ENCODE measurements around the gene PPME1.

Gene PPME1

GRCh38 chr11:74233683-74234082 is 62.6 kb downstream of the PPME1 start:
- DNase-seq, result no peak

DNA sequence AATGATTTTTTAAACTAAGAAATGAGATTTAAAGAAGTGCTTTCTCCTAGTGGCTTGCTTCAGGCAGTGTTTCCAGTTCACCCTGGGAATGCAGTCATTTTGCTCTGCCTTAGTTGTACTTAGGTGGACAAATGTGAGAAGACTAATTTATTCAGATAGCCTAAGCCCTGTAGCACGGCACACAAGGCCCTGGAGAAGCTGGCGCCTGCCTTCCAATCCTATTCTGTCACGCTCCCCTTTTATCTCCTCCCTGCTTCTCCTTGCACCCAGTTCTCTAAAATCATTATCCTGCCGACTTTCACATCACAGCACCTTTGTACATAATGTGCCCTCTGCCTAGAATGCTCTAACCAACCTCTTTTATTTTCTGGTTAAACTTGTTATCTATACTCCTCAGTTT is 64.0 kb downstream of the PPME1 start:
- no peak for DNase-seq

DNA sequence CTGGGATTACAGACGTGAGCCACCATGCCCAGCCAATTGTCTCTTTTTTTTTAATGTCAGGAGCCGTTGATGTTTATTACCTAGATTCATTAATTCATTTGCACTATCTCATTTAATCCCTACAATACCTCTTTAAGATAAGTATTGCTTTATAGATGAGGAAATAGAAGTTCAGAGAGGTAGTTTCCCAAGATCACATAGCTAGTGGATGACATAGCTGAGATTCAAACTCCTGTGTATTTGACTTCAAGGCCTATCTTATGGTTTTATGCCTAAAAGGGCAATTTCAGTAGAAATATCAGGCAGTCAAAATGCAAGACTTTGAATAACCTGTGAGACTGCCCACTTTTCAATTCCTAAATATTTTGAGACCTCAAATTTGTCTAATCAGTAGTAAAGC is 66.5 kb downstream of the PPME1 start:
- peak in 1 of 6 experiments; percentile 11 for DNase-seq

DNA sequence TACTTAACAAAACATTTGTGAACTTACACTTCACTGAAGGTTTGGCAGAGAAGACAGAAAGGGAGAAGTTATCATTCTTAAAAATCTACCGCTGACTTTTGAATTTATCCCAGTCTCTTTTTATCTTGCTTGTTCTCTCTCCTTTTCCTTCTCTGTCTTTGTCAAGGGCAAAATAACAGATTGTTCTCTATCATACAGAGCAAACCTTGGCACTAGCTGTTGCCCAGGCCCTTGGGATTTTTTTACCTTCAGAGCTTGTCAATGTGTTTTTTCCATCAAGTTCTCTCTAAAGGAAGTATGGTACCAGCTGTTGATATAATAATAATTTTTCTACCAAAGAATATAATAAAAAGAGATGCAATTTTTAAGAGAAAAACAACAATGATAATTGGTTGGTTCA is 67.2 kb downstream of the PPME1 start:
- no peak for DNase-seq

GRCh38 chr11:74248469-74248868 is 77.4 kb downstream of the PPME1 start:
- no peak for DNase-seq

DNA sequence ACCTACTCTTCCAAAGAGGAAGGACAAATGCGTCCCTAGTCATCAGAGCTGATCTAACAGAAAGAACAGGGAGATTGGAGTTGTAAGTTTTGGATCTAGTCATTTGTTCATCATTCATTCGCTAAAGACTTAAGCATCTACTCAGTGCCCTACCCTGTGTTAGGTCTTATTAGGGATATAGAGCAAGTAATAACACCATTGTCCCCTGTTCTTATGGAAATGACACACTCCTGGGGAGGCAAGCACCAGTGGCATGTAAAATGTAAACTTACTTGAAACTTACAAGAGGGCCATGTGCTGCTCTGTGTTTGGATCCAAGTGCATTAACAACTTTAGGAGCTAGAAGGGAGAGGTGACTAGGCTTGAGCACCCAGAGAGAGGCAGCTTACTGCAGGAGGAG is 78.4 kb downstream of the PPME1 start:
- no peak for DNase-seq

- no peak for DNase-seq
These were observed 82.3 kb downstream of the PPME1 start for GRCh38 chr11:74253361-74253760.

DNA sequence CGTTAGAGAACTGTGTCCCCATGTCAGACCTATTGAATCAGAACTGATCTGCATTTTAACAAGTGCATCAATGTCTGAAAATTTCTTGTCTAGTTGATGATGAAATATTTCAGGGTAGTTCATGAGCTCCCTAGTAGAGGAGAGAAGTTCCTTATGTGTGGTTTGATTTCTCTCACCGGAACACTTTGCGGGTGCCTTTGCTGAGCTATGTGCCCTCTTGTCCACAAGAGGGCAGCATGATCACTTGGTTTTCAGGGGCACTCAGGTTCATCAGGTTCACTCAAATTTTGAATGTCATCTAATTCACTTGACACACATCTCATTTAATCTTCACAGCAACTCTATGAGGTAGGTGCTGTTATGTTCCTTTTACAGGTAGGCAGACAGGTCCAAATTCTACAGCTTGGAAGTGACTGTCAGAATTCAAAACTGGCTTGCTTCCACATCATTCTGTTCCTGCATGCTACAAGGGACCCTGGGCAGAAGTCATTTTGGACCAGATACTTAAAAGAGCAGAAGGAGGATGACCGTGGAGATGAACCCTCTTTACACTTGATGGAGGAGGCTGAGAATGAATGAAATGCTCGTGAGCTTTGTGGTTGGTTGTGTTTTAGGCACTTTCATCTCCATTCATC is 84.8 kb downstream of the PPME1 start:
- DNase-seq, result peak in 5 of 6 experiments; percentile 7 to 72 (median 37)

DNA sequence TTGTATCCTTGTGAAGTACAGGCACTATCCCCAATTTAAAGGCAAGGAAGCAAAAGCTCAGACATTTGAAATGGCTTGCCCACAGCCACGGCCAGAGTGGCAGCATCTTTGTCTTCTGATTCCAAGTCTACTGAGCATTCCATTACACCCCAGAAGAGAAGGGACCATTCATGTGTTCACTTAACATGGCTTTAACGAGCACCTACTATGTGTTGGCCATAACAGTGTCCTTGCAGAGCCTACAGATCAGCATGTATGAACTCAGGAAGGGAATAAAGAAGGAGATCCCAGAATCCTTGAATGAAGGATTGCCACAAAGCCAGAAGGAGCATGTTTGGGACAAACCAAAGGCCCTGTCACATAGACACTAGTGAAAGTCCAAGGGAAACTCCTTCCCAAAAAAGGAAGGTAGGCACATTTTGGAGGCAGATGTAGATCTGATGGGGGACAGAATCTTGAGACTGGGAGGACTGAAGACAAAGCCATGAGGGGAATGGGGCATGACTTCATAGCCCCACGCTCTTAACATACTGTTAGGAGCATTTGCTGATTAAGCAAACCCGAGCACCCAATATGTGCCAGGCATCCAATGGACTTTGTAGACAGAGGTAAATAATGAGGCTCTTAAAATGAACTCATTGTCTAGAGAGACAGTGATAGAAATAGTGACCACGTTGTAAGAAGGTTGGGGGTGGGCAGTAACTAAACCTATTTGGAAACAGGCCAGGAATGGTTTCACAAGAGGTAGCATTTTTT is 85.5 kb downstream of the PPME1 start:
- DNase-seq, result no peak

DNA sequence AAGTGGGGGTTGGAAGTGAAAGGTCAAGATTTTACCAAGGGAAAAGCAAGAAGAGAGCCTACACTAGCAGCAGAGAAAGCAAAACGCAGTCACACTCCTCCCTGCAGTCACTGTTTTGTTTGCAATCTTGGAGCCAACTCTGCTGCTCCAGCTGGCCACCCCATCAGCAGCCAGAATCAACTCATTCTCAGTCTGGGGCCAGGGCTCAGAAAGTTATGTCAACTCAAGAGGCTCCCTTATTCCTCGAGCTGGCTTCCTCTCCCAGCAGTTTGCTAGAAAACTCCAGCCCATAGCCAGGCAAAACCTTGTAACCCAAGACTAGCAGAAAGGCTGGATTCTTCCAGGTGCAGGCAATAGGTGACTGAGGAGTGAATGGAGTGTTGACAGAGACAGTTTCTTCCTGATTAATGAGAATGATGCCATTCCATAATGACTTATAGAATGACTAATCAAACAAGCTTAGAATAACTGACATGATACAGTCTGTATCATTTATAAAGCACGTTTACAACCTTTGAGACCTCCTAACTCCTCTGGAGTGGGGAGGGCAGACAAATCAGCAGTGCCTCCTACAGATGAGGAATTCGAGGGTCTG is 87.0 kb downstream of the PPME1 start:
- no peak for DNase-seq

DNA sequence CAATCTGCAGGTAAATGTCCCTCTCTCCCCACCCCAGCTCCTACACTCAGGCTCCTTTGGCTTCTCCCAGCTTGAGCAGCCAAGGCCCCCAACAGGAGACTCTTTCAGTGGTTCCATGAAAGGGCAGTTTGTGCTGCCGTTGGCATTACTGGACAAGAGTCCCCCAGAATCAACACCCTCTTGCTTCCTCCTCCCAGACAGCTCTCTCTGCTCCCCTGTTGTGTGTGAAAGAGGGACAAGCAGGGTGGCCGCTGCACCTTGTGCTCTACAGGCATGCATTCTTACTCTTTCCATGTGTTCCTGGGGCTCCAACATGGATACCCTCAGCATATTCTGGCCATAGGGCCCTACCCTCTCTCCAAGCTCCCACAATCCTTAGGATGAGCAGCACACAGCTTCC is 91.6 kb downstream of the PPME1 start:
- DNase-seq, result no peak

GRCh38 chr11:74265256-74265655 is 94.2 kb downstream of the PPME1 start:
- no peak for DNase-seq

DNA sequence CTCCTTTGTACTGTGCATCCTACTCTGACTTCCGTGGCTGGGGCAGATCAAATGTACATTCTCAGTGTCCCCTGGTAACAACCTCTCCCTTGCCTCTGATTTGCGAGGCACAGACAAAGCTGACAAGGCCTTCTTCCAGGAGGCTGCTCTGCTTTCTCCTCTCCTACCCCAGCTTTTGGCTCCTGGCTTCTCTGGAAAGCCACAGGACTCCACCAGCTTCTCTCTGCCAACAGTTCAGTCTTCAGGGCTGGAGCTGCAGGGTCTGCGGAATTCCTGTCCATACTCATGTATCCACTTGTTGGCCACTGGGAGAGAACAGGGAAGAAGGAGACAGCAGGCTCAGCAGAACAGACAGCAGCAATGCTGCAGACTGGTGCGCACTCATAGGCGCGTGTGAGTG is 95.9 kb downstream of the PPME1 start:
- no peak for DNase-seq

- DNase-seq, result no peak
These were observed 97.4 kb downstream of the PPME1 start for GRCh38 chr11:74268456-74268855.

DNA sequence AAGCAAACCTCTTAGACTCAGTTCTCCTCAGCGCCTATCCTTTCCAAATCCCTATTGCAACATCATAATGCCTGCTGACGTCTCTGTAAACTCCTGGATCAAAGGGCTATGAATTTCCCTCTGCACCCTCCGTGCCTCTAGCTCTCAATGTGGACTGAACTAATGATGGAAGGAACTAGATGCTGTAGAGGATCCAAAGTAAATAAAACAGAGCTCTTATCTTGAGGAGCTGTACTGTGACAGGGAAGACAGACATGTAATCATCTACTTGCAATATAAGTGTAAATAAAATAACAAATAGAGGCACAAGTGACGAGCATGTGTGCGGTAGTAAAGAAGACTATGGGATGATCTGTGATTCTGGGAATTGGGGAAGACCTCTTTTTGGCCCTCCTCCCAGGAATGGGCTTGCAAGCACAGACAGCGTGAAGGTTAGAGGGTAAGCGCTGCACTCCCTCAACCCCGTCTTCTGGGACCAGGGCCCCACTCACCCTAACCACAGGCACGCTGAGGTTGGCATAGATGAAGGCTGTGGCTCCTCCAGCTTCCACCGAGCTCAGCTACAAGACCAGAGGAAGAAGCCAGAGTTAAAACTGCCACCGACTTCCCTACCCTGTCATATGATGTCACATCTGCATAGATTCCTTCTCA is 98.2 kb downstream of the PPME1 start:
- DNase-seq, result peak in 4 of 6 experiments; percentile 4 to 35 (median 22)

DNA sequence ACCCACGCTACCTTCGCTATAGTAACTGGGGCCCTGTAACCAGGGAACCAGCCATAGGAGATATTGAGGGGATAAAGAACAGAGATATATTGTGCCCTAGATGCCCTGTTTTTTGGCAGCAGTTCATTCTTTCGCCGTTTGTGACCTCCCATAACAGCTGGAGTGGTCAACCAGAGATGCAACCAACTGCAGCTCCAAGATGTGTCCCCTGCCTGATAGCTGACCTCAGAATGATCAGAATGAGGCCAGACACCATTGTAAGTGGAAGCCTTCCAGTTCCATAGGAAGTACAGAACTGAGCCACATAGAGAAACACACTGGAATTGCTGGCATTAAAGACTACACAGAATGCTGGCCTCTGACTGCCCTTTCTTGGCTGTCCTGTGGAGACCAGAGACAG is 101.2 kb downstream of the PPME1 start:
- DNase-seq, result no peak

DNA sequence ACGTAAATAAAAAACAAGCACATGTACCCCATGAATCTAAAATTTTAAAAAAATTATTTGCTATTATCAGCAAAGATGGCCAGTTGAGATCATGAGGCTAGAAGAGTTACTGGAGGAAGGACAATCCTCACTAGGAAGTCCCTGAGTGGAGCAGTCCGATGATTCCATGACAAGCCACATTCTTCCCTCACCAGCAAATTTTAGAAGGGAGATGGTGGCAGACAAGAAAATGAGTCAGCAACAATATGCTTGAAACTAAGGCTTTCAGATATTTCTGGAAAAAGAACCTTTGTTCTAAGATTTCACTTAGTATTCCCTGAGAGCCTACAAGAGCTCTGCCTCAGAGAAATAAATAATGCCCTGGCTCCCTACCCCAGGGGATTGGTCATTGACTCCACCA is 105.5 kb downstream of the PPME1 start:
- no peak for DNase-seq

DNA sequence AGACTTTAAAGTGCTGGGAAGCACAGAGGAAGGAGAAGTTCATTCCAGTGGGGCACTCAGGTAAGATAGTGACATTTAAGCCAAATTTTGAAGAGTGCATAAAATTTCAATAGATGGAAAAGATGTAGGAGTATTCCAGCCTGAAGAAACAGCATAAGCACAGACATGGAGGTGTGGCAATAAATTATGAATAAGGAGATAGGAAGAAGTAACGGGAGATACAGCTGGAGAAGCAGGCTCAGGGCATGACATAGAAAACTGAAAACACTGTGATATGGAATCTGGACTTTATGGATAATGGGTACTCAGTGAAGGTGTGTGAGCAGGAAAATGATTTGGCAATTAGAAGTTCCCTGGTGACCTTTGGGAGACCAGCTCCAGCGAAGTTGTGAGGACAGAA is 107.0 kb downstream of the PPME1 start:
- no peak for DNase-seq

GRCh38 chr11:74278721-74279161 is 107.7 kb downstream of the PPME1 start:
- DNase-seq, result no peak

- DNase-seq, result no peak
These were observed 108.2 kb downstream of the PPME1 start for GRCh38 chr11:74279256-74279655.

DNA sequence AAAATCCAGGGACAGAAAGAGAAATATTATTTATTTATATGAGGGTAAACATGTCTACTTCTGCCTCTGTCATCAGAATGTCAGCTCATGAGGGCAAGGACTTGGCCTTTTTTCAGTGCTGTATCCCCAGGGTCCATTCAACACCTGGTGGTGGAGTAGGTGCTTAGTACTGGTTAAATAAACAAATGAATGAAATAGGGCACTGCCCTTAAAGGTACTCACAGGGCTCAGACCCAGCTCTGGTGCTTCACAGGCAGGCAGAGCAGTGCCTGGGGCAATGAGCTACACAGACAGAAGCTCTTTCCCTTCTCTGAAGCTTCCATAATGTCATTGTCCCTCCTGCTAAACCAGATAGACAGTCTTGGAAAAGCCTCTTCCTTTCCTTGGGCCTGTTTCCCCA is 109.4 kb downstream of the PPME1 start:
- DNase-seq, result no peak

- DNase-seq, result no peak
These were observed 111.3 kb downstream of the PPME1 start for GRCh38 chr11:74282421-74282820.

DNA sequence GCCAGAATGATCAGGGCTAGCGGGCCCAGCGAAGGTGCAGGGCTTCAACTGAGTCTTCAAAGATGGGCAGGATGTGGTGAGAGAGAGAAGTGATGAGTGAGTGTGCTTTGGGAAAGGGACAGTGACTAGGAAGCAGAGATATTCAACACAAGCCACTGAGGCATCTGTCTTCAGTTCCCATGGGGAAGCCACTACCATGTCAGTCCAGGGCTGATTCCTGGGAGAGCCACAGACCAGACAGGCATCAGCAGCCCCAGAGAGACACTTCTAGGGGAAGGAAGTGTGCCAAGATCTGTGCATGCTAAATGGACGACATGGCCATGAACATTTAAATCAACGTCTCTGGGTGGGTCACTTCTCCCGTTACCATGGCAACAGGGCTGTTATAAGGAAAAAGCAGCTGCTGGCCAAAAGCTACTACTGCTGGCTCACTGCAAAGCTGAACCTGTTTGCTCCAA is 111.9 kb downstream of the PPME1 start:
- DNase-seq, result peak in 1 of 6 experiments; percentile 11

All from stimulated activated naive CD4-positive, alpha-beta T cell (primary cell).